GM18870 (cell line): ENCODE measurements around the gene APOBEC3B.
"Not testable (repeated sequence)": the region's sequence is repeated elsewhere in the genome, so short reads cannot be mapped to it uniquely, and the experiment has no call there.

Source experiments
- ATAC-seq: cut with Tn5 transposase; IDR thresholded peaks from one replicate; pipeline ENCODE4 v1.9.1; 2021; ENCODE audit warnings: moderate library complexity; ENCODE audit not compliant: unreplicated experiment

The APOBEC3B gene

GRCh38 chr22:38981992-38982927, at the start of gene APOBEC3B:
APOBEC3B (plus strand) TSS chr22:38982347; CDS start chr22:38982454, 107 bp downstream.
- ATAC-seq: peak; percentile 38

GRCh38 chr22:38935023-38935422, 47.1 kb upstream of the APOBEC3B start:
- ATAC-seq: no peak

GRCh38 chr22:38935616-38936015, 46.5 kb upstream of the APOBEC3B start:
- no peak for ATAC-seq

- no peak for ATAC-seq
Measured at GRCh38 chr22:38936562-38936961, 45.6 kb upstream of the APOBEC3B start.

- ATAC-seq: no peak
Measured at GRCh38 chr22:38937036-38937435, 45.1 kb upstream of the APOBEC3B start.

GRCh38 chr22:38937541-38937940, 44.6 kb upstream of the APOBEC3B start:
- no peak for ATAC-seq

- no peak for ATAC-seq
Measured at GRCh38 chr22:38938221-38938620, 43.9 kb upstream of the APOBEC3B start.

GRCh38 chr22:38938925-38939324, 43.2 kb upstream of the APOBEC3B start:
- ATAC-seq: no peak

- ATAC-seq: no peak
Measured at GRCh38 chr22:38940811-38941384, 41.2 kb upstream of the APOBEC3B start.

GRCh38 chr22:38941488-38941987, 40.6 kb upstream of the APOBEC3B start:
- ATAC-seq: peak; percentile 85

- ATAC-seq: no peak
Measured at GRCh38 chr22:38942702-38943101, 39.4 kb upstream of the APOBEC3B start.

- no peak for ATAC-seq
Measured at GRCh38 chr22:38943201-38943600, 38.9 kb upstream of the APOBEC3B start.

- no peak for ATAC-seq
Measured at GRCh38 chr22:38943882-38944281, 38.3 kb upstream of the APOBEC3B start.

- ATAC-seq: no peak
Measured at GRCh38 chr22:38944653-38945052, 37.5 kb upstream of the APOBEC3B start.

GRCh38 chr22:38945706-38946338, 36.3 kb upstream of the APOBEC3B start:
- not testable (repeated sequence) for ATAC-seq

- ATAC-seq: no peak
Measured at GRCh38 chr22:38946771-38947170, 35.4 kb upstream of the APOBEC3B start.

- ATAC-seq: no peak
Measured at GRCh38 chr22:38947321-38948140, 34.6 kb upstream of the APOBEC3B start.

GRCh38 chr22:38948181-38948940, 33.8 kb upstream of the APOBEC3B start:
- ATAC-seq: no peak

GRCh38 chr22:38949889-38950405, 32.2 kb upstream of the APOBEC3B start:
- no peak for ATAC-seq
